Calu3 (cell line): Measurements from ENCODE around the gene GAP43. TPM values are rescaled to one million over a fixed set of nuclear protein-coding genes. Genes with fewer than 3 reads are reported as not detected.

Experiments used
- BruUV-seq: library from RNA; stranded (reverse); fragments of 400-500 nt; replicated peaks from 2 replicates; lab custom pipeline; 2021; lab: Mats Ljungman, UMichigan
- CTCF ChIA-PET: fragments of 300-600 bp; sonication (Branson Sonifier 250); formaldehyde crosslinking; loops from one replicate; lab custom pipeline; 2022; ENCODE audit warnings: antibody characterized with exemption; lab: Charles Lee
- DNase-seq: peaks from one replicate; pipeline ENCODE4 v3.0.0; 2022
- H3K27ac Mint-ChIP-seq: one replicate; pipeline ENCODE4 v1.8.0; 2022; ENCODE audit warnings: mixed read lengths; ENCODE audit not compliant: unreplicated experiment
- H3K27me3 Mint-ChIP-seq: one replicate; pipeline ENCODE4 v1.8.0; 2022; ENCODE audit warnings: mixed read lengths; ENCODE audit not compliant: unreplicated experiment
- H3K36me3 Mint-ChIP-seq: one replicate; pipeline ENCODE4 v1.8.0; 2022; ENCODE audit warnings: mild to moderate bottlenecking, moderate library complexity, mixed read lengths; ENCODE audit not compliant: insufficient read depth, unreplicated experiment
- H3K4me1 Mint-ChIP-seq: one replicate; pipeline ENCODE4 v1.8.0; 2022; ENCODE audit warnings: mild to moderate bottlenecking, low read depth, mixed read lengths; ENCODE audit not compliant: unreplicated experiment
- H3K4me3 Mint-ChIP-seq: one replicate; pipeline ENCODE4 v1.8.0; 2022; ENCODE audit warnings: mild to moderate bottlenecking, low read depth, moderate library complexity, mixed read lengths; ENCODE audit not compliant: unreplicated experiment
- H3K9me3 Mint-ChIP-seq: one replicate; pipeline ENCODE4 v1.8.0; 2022; ENCODE audit warnings: low read depth, mixed read lengths; ENCODE audit not compliant: unreplicated experiment
- CTCF ChIP-seq: fragments of 200-600 bp; IDR thresholded peaks from one replicate; pipeline ENCODE4 v1.8.0; 2022; ENCODE audit warnings: antibody characterized with exemption; ENCODE audit not compliant: unreplicated experiment
- intact Hi-C: fragments of 100-400 bp; cut with micrococcal nuclease; formaldehyde crosslinking; loops from one replicate; pipeline ENCODE4 v1.10.0; 2022; ENCODE audit not compliant: unreplicated experiment
- total RNA-seq: library from RNA; stranded (reverse); gene quantifications from 2 replicates; pipeline ENCODE4 v1.2.3, GENCODE V29; 2022

Gene GAP43
- total RNA-seq, 1 experiment from 2014 or later: not detected

- CTCF ChIA-PET: no interaction called here
- Mint-ChIP-seq H3K27me3 (peaks cover 12% of the 10 kb centered on the region), H3K27ac (no peak overlapping the region), H3K36me3 (no peaks in the 10 kb centered on the region), H3K9me3 (no peaks in the 10 kb centered on the region), H3K4me1 (no peaks in the 10 kb centered on the region), H3K4me3 (no peak overlapping the region)
- DNase-seq: no peak
- intact Hi-C loops: no loop called here
- no peak for TF ChIP-seq CTCF
- no TSS peak for BruUV-seq
Measured at GRCh38 chr3:115676336-115676735, 53.0 kb downstream of the GAP43 start.

- Mint-ChIP-seq H3K4me3 (no peak overlapping the region), H3K4me1 (no peaks in the 10 kb centered on the region), H3K36me3 (no peaks in the 10 kb centered on the region), H3K27me3 (peaks cover 6% of the 10 kb centered on the region), H3K27ac (no peak overlapping the region), H3K9me3 (no peaks in the 10 kb centered on the region)
- DNase-seq: no peak
- intact Hi-C loops: no loop called here
- no TSS peak for BruUV-seq
- TF ChIP-seq CTCF: no peak
- CTCF ChIA-PET: no interaction called here
Measured at GRCh38 chr3:115680803-115681345, 57.6 kb downstream of the GAP43 start.

GRCh38 chr3:115681736-115682135, 58.4 kb downstream of the GAP43 start:
- Mint-ChIP-seq H3K9me3 (no peaks in the 10 kb centered on the region), H3K4me3 (no peak overlapping the region), H3K36me3 (no peaks in the 10 kb centered on the region), H3K27ac (no peak overlapping the region), H3K27me3 (no peaks in the 10 kb centered on the region), H3K4me1 (no peaks in the 10 kb centered on the region)
- DNase-seq: no peak
- TF ChIP-seq CTCF: no peak
- intact Hi-C loops: no loop called here
- CTCF ChIA-PET: no interaction called here
- no TSS peak for BruUV-seq

- no TSS peak for BruUV-seq
- intact Hi-C loops: no loop called here
- no peak for DNase-seq
- Mint-ChIP-seq H3K4me1 (no peaks in the 10 kb centered on the region), H3K27ac (no peak overlapping the region), H3K36me3 (no peaks in the 10 kb centered on the region), H3K4me3 (no peak overlapping the region), H3K27me3 (no peaks in the 10 kb centered on the region), H3K9me3 (no peaks in the 10 kb centered on the region)
- CTCF ChIA-PET: no interaction called here
- TF ChIP-seq CTCF: no peak
Measured at GRCh38 chr3:115683305-115683704, 60.0 kb downstream of the GAP43 start.
